Measurements from ENCODE around the gene CBLB. TPM values are rescaled to one million over a fixed set of nuclear protein-coding genes. Genes with fewer than 3 reads are reported as not detected.

Gene CBLB
- total RNA-seq, 1 experiment from 2014 or later = 8.6 TPM

DNA sequence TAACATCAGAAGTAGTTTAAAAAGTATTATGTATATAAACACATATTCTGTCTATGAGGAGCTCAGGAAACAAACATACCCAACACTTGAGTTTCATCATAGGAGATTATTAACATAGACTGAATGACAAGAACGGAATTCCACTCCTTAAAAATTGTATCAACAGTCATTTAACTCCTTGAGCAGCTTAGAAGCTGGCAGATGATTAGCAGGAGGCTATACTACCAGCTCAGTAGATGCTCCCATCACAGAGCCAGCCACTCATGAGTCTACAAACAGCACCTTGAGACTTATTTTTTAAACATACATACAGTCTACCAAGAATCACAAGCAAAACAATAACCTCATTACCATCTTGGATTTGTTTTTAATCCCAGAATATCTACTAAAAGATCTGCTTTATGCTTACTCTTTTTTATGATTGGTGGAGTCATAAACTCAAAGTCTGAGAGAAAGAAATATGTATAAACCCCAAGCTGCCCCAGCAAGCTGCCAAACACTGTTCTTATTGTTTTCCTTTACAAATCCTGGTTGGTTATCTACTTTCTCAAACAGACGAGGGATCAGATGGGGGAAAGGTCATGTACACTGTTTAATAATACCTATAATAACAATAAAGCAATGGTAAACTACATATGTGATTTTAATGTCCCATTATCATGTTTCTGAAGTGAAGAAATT is 59.5 kb downstream of the CBLB start:
- no peak overlapping the region for H3K27ac ChIP-seq (ENCODE audit: low read length)
- intact Hi-C loops (cut with micrococcal nuclease; ENCODE audit: unreplicated experiment) = loop anchor here (10.0 kb wide), 1 partner anchor 55 kb away; the partner anchor contains the start of gene CBLB
- H3K4me1 ChIP-seq (ENCODE audit: control insufficient read depth, insufficient read depth, low read length) = no peaks in the 10 kb centered on the region
- in situ Hi-C loops (cut with HindIII; ENCODE audit: low pct_unique_long_range_greater_than_20kb, low sequenced_read_pairs) = no loop called here
- DNase-seq (ENCODE audit: low read depth, low spot score) (no peak), ATAC-seq (no peak)
- ChIA-PET CTCF (no interaction called here), POLR2A (interaction anchor here (0.6 kb wide), 1 partner anchor 1253 kb away, joined by 3 read pairs; no protein-coding TSS in a partner anchor)
- no peaks in the 10 kb centered on the region for H3K36me3 ChIP-seq (ENCODE audit: control insufficient read depth, insufficient read depth, low read length)
- H3K27me3 ChIP-seq (ENCODE audit: control insufficient read depth, insufficient read depth, low read length) = no peaks in the 10 kb centered on the region
- H3K9me3 ChIP-seq (ENCODE audit: control insufficient read depth, insufficient read depth, low read depth, low read length) = no peaks in the 10 kb centered on the region
- TF ChIP-seq CTCF (IDR thresholded peaks at IDR 0.05) = no peak
- H3K4me3 ChIP-seq (ENCODE audit: low read depth in 2 of 2, low read length in 2 of 2) = no peak overlapping the region
- no TSS peak for BruUV-seq (replicated peaks)

GRCh38 chr3:105807701-105808100 is 61.1 kb downstream of the CBLB start:
- Histone ChIP-seq H3K4me1 (ENCODE audit: control insufficient read depth, insufficient read depth, low read length) (no peaks in the 10 kb centered on the region), H3K9me3 (ENCODE audit: control insufficient read depth, insufficient read depth, low read depth, low read length) (no peaks in the 10 kb centered on the region), H3K36me3 (ENCODE audit: control insufficient read depth, insufficient read depth, low read length) (no peaks in the 10 kb centered on the region), H3K27ac (ENCODE audit: low read length) (no peak overlapping the region), H3K4me3 (ENCODE audit: low read depth in 2 of 2, low read length in 2 of 2) (no peak overlapping the region), H3K27me3 (ENCODE audit: control insufficient read depth, insufficient read depth, low read length) (no peaks in the 10 kb centered on the region)
- ChIA-PET CTCF (no interaction called here), POLR2A (no interaction called here)
- TF ChIP-seq SIN3A (IDR thresholded peaks at IDR 0.05; ENCODE audit: borderline replicate concordance, insufficient read depth, low read depth, low read length) (no peak), POLR2AphosphoS5 (IDR thresholded peaks at IDR 0.05; ENCODE audit: low read depth, low read length) (no peak), CTCF (IDR thresholded peaks at IDR 0.05) (no peak), TCF7L2 (IDR thresholded peaks at IDR 0.05; ENCODE audit: low read depth, low read length) (no peak)
- TF ChIP-seq, protein P1, sequence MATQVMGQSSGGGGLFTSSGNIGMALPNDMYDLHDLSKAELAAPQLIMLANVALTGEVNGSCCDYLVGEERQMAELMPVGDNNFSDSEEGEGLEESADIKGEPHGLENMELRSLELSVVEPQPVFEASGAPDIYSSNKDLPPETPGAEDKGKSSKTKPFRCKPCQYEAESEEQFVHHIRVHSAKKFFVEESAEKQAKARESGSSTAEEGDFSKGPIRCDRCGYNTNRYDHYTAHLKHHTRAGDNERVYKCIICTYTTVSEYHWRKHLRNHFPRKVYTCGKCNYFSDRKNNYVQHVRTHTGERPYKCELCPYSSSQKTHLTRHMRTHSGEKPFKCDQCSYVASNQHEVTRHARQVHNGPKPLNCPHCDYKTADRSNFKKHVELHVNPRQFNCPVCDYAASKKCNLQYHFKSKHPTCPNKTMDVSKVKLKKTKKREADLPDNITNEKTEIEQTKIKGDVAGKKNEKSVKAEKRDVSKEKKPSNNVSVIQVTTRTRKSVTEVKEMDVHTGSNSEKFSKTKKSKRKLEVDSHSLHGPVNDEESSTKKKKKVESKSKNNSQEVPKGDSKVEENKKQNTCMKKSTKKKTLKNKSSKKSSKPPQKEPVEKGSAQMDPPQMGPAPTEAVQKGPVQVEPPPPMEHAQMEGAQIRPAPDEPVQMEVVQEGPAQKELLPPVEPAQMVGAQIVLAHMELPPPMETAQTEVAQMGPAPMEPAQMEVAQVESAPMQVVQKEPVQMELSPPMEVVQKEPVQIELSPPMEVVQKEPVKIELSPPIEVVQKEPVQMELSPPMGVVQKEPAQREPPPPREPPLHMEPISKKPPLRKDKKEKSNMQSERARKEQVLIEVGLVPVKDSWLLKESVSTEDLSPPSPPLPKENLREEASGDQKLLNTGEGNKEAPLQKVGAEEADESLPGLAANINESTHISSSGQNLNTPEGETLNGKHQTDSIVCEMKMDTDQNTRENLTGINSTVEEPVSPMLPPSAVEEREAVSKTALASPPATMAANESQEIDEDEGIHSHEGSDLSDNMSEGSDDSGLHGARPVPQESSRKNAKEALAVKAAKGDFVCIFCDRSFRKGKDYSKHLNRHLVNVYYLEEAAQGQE (IDR thresholded peaks at IDR 0.05; ENCODE audit: insufficient read depth in 1 of 2, low read depth in 2 of 2, low read length in 1 of 2) = no peak
- BruUV-seq (replicated peaks) = no TSS peak
- in situ Hi-C loops (cut with HindIII; ENCODE audit: low pct_unique_long_range_greater_than_20kb, low sequenced_read_pairs) (no loop called here), intact Hi-C loops (cut with micrococcal nuclease; ENCODE audit: unreplicated experiment) (loop anchor here (10.0 kb wide), 1 partner anchor 57 kb away; the partner anchor contains the start of gene CBLB)
- no peak for DNase-seq (ENCODE audit: low read depth, low spot score)
- ATAC-seq = no peak
